Activated CD4-positive, alpha-beta T cell treated with anti-CD3 and anti-CD28 coated beads for 36 hours (primary cell): ENCODE results near the gene IFNL1. TPM values are rescaled to one million over a fixed set of nuclear protein-coding genes. Genes with fewer than 3 reads are reported as not detected.
"Not testable (repeated sequence)": the region's sequence is repeated elsewhere in the genome, so short reads cannot be mapped to it uniquely, and the experiment has no call there.

Experiments
- ATAC-seq: fragments of 200-7000 bp; cut with Tn5 transposase; one replicate; pipeline ENCODE4 v1.10.0; 2021; ENCODE audit warnings: mild to moderate bottlenecking, moderate library complexity
- CTCF ChIA-PET: fragments of 350-600 bp; sonication (Branson Sonifier 250); formaldehyde crosslinking; loops from one replicate; lab custom pipeline; 2021; ENCODE audit warnings: antibody characterized with exemption; lab: Charles Lee
- POLR2A ChIA-PET: fragments of 350-600 bp; sonication (Branson Sonifier 250); formaldehyde crosslinking; loops from one replicate; lab custom pipeline; 2021; ENCODE audit warnings: antibody characterized with exemption, inconsistent platforms; lab: Charles Lee
- DNase-seq: peaks from one replicate; pipeline ENCODE4 v3.0.0-alpha.2; 2020
- H3K27ac Mint-ChIP-seq: one replicate; pipeline ENCODE4 v1.8.0; 2021; ENCODE audit warnings: mixed read lengths
- H3K27me3 Mint-ChIP-seq: one replicate; pipeline ENCODE4 v1.8.0; 2021; ENCODE audit warnings: mixed read lengths
- H3K36me3 Mint-ChIP-seq: one replicate; pipeline ENCODE4 v1.8.0; 2021; ENCODE audit warnings: low read depth, mixed read lengths
- H3K4me1 Mint-ChIP-seq: one replicate; pipeline ENCODE4 v1.8.0; 2021; ENCODE audit warnings: mixed read lengths
- H3K4me3 Mint-ChIP-seq: one replicate; pipeline ENCODE4 v1.8.0; 2021; ENCODE audit warnings: mild to moderate bottlenecking, moderate library complexity, mixed read lengths
- H3K9me3 Mint-ChIP-seq: one replicate; pipeline ENCODE4 v1.8.0; 2021; ENCODE audit warnings: low read depth, mixed read lengths
- intact Hi-C, 2 experiments: fragments of 100-400 bp; cut with DNase I in 1 of 2; cut with micrococcal nuclease in 1 of 2; formaldehyde crosslinking; loops; one replicate each; pipeline versions ENCODE4 v1.14.2 to v1.15.1; 2022 to 2024; cut with DNase I, micrococcal nuclease
- total RNA-seq, 2 experiments: library from RNA; stranded (reverse); gene quantifications; one replicate each; pipeline ENCODE4 v1.2.3, GENCODE V29; 2021

Gene IFNL1
- total RNA-seq, 2 experiments from 2014 or later: 0.50 to 0.51 TPM

GRCh38 chr19:39339674-39340073, 43.5 kb downstream of the IFNL1 start:
- Mint-ChIP-seq H3K27me3 (no peaks in the 10 kb centered on the region), H3K4me3 (no peak overlapping the region), H3K27ac (peak overlapping the region; percentile 88), H3K9me3 (no peaks in the 10 kb centered on the region), H3K36me3 (peaks cover 13% of the 10 kb centered on the region), H3K4me1 (peaks cover 61% of the 10 kb centered on the region)
- CTCF ChIA-PET: no interaction called here
- DNase-seq: no peak
- intact Hi-C loops: loop anchor here (5.0 kb wide), 4 partner anchors 143 to 493 kb away; partner anchors contain the start of genes EID2B (in 2 of the 2), DYRK1B (in 1 of the 2) and TIMM50 (in 1 of the 2)
- POLR2A ChIA-PET: no interaction called here
- no peak for ATAC-seq

- peak overlapping the region; percentile 83 for H3K4me3 Mint-ChIP-seq
- H3K9me3 Mint-ChIP-seq, H3K27me3 Mint-ChIP-seq, ATAC-seq, H3K36me3 Mint-ChIP-seq, POLR2A ChIA-PET, CTCF ChIA-PET, DNase-seq: not testable (repeated sequence)
- H3K4me1 Mint-ChIP-seq: peaks cover 63% of the 10 kb centered on the region
- peak overlapping the region; percentile 88 for H3K27ac Mint-ChIP-seq
- intact Hi-C loops: loop anchor here (5.0 kb wide), 4 partner anchors 142 to 492 kb away; partner anchors contain the start of genes EID2B (in 2 of the 2), DYRK1B (in 1 of the 2) and TIMM50 (in 1 of the 2)
These were observed 43.9 kb downstream of the IFNL1 start for GRCh38 chr19:39340156-39340555.

GRCh38 chr19:39341129-39341718, 45.0 kb downstream of the IFNL1 start:
- Mint-ChIP-seq H3K27ac (peak overlapping the region; percentile 88), H3K4me3 (peak overlapping the region; percentile 83), H3K27me3 (no peaks in the 10 kb centered on the region), H3K9me3 (no peaks in the 10 kb centered on the region), H3K4me1 (peaks cover 69% of the 10 kb centered on the region), H3K36me3 (peaks cover 2% of the 10 kb centered on the region)
- ATAC-seq (no peak), DNase-seq (peak; percentile 54)
- ChIA-PET CTCF (interaction anchor here (1.3 to 2.1 kb wide), 2 partner anchors 9 to 125 kb away, joined by 4 to 9 read pairs; no protein-coding TSS in a partner anchor), POLR2A (interaction anchor here (1.3 kb wide), 1 partner anchor 94 kb away, joined by 12 read pairs; the partner anchor contains the start of gene RPS16)
- intact Hi-C loops: loop anchor here (1.0 to 5.0 kb wide), 5 partner anchors 141 to 1007 kb away; partner anchors contain the start of genes EID2B (in 2 of the 2), C19orf47 (in 1 of the 2), DYRK1B (in 1 of the 2) and PLD3 (in 1 of the 2)

GRCh38 chr19:39341719-39342604, 45.8 kb downstream of the IFNL1 start, which contains the start of gene SAMD4B:
SAMD4B (plus strand) TSS chr19:39342421; CDS start chr19:39356894, 14,473 bp downstream.
- intact Hi-C loops: loop anchor here (1.0 to 5.0 kb wide), 15 partner anchors 9 to 1006 kb away; partner anchors contain the start of genes EID2B (in 2 of the 2), MED29 (in 2 of the 2), PAF1 (in 2 of the 2) and PLEKHG2 (in 2 of the 2)
- DNase-seq (peak; percentile 100), ATAC-seq (peak; percentile 90)
- Mint-ChIP-seq H3K4me1 (peaks cover 69% of the 10 kb centered on the region), H3K9me3 (no peaks in the 10 kb centered on the region), H3K27me3 (no peaks in the 10 kb centered on the region), H3K36me3 (peaks cover 2% of the 10 kb centered on the region), H3K27ac (peak within 1 kb of the TSS; percentile 88), H3K4me3 (peak within 1 kb of the TSS; percentile 83)
- ChIA-PET POLR2A (interaction anchor here (1.0 to 1.4 kb wide), 7 partner anchors 9 to 103 kb away, joined by 3 to 12 read pairs (median 3); partner anchors contain the start of genes MED29, PAF1, RPS16 and SUPT5H), CTCF (interaction anchor here (0.6 to 2.6 kb wide), 9 partner anchors 9 to 126 kb away, joined by 3 to 9 read pairs (median 4); partner anchors contain the start of genes MED29 and PAF1)

- peaks cover 7% of the 10 kb centered on the region for H3K36me3 Mint-ChIP-seq
- POLR2A ChIA-PET: interaction anchor here (0.6 to 1.4 kb wide), 8 partner anchors 8 to 103 kb away, joined by 3 to 12 read pairs (median 4); partner anchors contain the start of genes MED29, PAF1, RPS16 and SUPT5H
- no peak for ATAC-seq
- no peak for DNase-seq
- intact Hi-C loops: loop anchor here (1.0 to 5.0 kb wide), 14 partner anchors 9 to 492 kb away; partner anchors contain the start of genes EID2B (in 2 of the 2), MED29 (in 2 of the 2), PAF1 (in 2 of the 2) and PLEKHG2 (in 2 of the 2)
- no peaks in the 10 kb centered on the region for H3K9me3 Mint-ChIP-seq
- no peaks in the 10 kb centered on the region for H3K27me3 Mint-ChIP-seq
- H3K4me1 Mint-ChIP-seq: peaks cover 69% of the 10 kb centered on the region
- CTCF ChIA-PET: interaction anchor here (1.0 to 2.6 kb wide), 6 partner anchors 8 to 126 kb away, joined by 3 to 9 read pairs (median 4); partner anchors contain the start of genes MED29 and PAF1
- peak overlapping the region; percentile 79 for H3K4me3 Mint-ChIP-seq
- peak overlapping the region; percentile 19 for H3K27ac Mint-ChIP-seq
These were observed 46.6 kb downstream of the IFNL1 start for GRCh38 chr19:39342647-39343305.

GRCh38 chr19:39345956-39346355, 49.7 kb downstream of the IFNL1 start:
- Mint-ChIP-seq H3K27ac (peak overlapping the region; percentile 35), H3K36me3 (peaks cover 18% of the 10 kb centered on the region), H3K27me3 (no peaks in the 10 kb centered on the region), H3K4me3 (no peak overlapping the region), H3K4me1 (peaks cover 67% of the 10 kb centered on the region), H3K9me3 (no peaks in the 10 kb centered on the region)
- ChIA-PET CTCF (interaction anchor here (0.5 to 1.7 kb wide), 4 partner anchors 11 to 74 kb away, joined by 3 to 7 read pairs (median 4); partner anchors contain the start of gene GMFG), POLR2A (interaction anchor here (0.7 kb wide), 1 partner anchor 45 kb away, joined by 3 read pairs; the partner anchor contains the start of genes MED29 and PAF1)
- intact Hi-C loops: no loop called here
- DNase-seq (no peak), ATAC-seq (no peak)

GRCh38 chr19:39347332-39348164, 51.3 kb downstream of the IFNL1 start:
- no peak for ATAC-seq
- no peaks in the 10 kb centered on the region for H3K9me3 Mint-ChIP-seq
- peaks cover 28% of the 10 kb centered on the region for H3K36me3 Mint-ChIP-seq
- H3K27ac Mint-ChIP-seq: peak overlapping the region; percentile 53
- no peaks in the 10 kb centered on the region for H3K27me3 Mint-ChIP-seq
- H3K4me3 Mint-ChIP-seq: no peak overlapping the region
- DNase-seq: peak; percentile 35
- H3K4me1 Mint-ChIP-seq: peaks cover 80% of the 10 kb centered on the region
- ChIA-PET POLR2A (interaction anchor here (0.7 kb wide), 1 partner anchor 11 kb away, joined by 3 read pairs; no protein-coding TSS in a partner anchor), CTCF (interaction anchor here (0.6 to 1.7 kb wide), 7 partner anchors 9 to 309 kb away, joined by 3 to 7 read pairs (median 4); partner anchors contain the start of gene GMFG)
- intact Hi-C loops: no loop called here
